Measurements from ENCODE around the gene POM121.
"Not testable (repeated sequence)": the region's sequence is repeated elsewhere in the genome, so short reads cannot be mapped to it uniquely, and the experiment has no call there.

The POM121 gene

DNA sequence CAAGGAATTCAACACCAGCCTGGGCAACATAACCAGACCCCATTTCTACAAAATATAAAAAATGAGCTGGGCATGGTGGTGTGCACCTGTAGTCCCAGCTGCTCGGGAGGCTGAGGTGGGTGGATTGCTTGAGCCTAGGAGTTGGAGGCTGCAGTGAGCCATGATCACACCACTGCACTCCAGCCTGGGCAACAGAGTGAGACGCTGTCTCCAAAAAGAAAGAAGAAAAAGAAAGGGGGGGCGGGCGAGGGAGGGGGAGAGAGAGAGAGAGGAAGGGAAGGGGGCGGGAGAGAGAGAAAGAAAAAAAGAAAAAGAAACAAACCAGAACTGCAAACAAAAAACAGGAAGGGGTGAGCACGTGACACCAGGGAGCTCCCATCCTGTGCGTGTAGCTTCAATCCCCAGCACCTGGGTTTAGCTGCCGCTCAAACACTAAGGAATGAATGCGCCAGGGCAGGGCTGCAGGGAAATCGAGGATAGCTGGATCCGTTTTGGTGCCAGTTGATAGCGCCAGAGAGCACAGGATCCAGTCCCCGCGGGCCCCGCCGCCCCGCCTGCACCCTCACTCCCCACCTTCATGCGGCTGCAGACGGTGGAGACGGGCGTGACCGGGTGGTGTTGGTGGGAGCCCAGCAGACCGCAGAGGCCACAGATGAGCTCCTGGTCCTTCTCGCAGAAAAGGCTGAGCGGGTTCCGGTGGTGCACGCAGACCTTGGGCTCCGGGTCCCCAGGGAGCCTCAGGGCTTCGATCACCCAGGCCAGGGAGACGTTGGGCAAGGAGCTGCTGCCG lies 40.5 kb downstream of the POM121 start:
- H3K4me3 ChIP-seq (ENCODE audit: low read depth in 1 of 2, low read length in 1 of 2); H3K27ac ChIP-seq; H3K36me3 ChIP-seq: not testable (repeated sequence)

DNA sequence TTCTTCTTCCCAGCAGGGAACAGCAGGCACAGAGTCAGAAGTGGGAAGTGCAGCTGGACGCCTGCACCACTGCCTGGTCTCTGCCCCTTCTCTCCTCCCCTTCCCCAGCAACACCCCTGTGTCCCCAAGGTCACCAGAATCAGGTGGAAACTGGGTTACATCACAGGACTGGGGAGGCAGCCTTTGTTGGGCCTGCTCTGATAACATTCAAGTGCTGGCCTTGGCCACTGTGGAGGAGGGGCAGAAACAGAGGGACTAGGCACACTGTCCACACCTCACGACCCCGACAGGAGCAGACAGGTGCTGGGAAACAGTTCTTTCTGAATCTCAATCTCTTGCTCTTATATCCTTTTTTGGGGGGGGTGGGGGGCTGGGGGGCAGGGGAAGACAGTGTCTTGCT lies 42.0 kb downstream of the POM121 start:
- not testable (repeated sequence) for H3K4me3 ChIP-seq (ENCODE audit: low read depth in 1 of 2, low read length in 1 of 2); H3K4me1 ChIP-seq (ENCODE audit: control insufficient read depth in 1 of 2, insufficient read depth in 1 of 2, low read depth in 1 of 2, low read length in 1 of 2); H3K27me3 ChIP-seq; H3K27ac ChIP-seq; H3K9me3 ChIP-seq; H3K36me3 ChIP-seq

More for the DNA sequence above, 40.5 kb downstream of the POM121 start:
- H3K4me1 ChIP-seq (ENCODE audit: control insufficient read depth in 1 of 2, insufficient read depth in 1 of 2, low read depth in 1 of 2, low read length in 1 of 2); H3K27me3 ChIP-seq; H3K9me3 ChIP-seq: not testable (repeated sequence)

DNA sequence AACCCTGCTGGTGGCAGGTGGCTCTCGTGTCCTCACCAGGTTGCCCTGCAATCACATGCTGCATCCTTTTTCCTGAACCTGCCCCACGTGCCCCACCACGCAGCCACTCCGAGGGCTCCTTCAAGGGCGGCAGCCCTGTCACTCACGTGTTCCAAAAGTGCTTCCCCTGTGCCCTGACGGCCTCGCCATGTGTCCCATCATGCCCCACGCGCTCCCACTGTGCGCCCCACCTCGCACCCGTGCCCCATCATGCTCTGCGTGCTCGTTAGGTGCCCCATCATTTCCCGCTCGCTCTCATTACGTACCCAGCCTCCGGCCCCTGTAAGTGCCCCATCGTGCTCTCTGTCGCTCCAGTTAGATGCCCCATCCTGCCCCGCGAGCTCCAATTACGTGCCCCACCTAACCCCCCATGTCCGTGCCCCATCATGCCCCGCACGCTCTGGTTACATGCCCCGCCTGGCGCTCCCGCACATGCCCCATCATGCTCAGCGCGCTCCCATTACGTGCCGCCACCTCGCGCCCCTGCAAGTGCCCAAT lies 44.2 kb downstream of the POM121 start, which contains the start of gene TRIM74:
Gene TRIM74 (minus strand): TSS at position 487 of the 537 bp plus-strand sequence. CDS start 3,309 bp downstream, outside the sequence.
- H3K27me3 ChIP-seq; H3K36me3 ChIP-seq; H3K4me1 ChIP-seq (ENCODE audit: control insufficient read depth in 1 of 2, insufficient read depth in 1 of 2, low read depth in 1 of 2, low read length in 1 of 2); H3K4me3 ChIP-seq (ENCODE audit: low read depth in 1 of 2, low read length in 1 of 2); H3K9me3 ChIP-seq; H3K27ac ChIP-seq: not testable (repeated sequence)

DNA sequence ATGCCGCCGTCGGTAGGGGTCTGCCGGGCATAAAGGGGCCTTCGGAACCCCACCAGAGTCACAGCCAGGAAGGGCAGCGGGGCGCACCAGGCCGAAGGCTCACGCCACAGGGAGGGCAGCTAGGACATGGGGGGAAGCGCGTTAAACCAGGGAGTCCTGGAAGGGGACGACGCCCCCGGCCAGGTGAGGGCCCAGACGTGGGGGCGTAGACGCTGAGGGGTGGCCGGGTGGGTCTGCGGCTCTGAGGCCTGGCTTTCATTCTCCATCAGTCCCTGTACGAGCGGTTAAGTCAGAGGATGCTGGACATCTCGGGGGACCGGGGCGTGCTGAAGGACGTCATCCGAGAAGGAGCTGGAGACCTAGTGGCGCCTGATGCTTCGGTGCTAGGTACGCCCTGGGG lies 44.8 kb downstream of the POM121 start:
- not testable (repeated sequence) for H3K36me3 ChIP-seq; H3K27me3 ChIP-seq; H3K27ac ChIP-seq; H3K4me3 ChIP-seq (ENCODE audit: low read depth in 1 of 2, low read length in 1 of 2); H3K4me1 ChIP-seq (ENCODE audit: control insufficient read depth in 1 of 2, insufficient read depth in 1 of 2, low read depth in 1 of 2, low read length in 1 of 2); H3K9me3 ChIP-seq

DNA sequence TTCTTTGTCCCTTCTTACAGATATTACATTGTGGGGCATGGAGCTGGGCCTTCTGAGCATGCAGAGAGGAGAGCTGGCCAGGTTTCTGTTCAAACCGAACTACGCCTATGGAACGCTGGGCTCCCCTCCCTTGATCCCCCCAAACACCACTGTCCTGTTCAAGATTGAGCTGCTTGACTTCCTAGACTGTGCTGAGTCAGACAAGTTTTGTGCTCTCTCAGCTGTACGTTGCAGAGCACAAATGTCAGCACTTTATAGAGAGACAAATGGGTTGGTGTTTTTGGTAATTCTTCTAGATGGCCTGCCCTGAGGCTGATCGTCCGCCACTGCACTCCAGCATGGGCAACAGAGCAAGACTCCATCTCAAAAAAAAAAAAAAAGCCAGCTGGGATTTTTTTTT lies 46.6 kb downstream of the POM121 start:
- not testable (repeated sequence) for H3K27me3 ChIP-seq; H3K27ac ChIP-seq; H3K9me3 ChIP-seq; H3K4me1 ChIP-seq (ENCODE audit: control insufficient read depth in 1 of 2, insufficient read depth in 1 of 2, low read depth in 1 of 2, low read length in 1 of 2); H3K36me3 ChIP-seq; H3K4me3 ChIP-seq (ENCODE audit: low read depth in 1 of 2, low read length in 1 of 2)

DNA sequence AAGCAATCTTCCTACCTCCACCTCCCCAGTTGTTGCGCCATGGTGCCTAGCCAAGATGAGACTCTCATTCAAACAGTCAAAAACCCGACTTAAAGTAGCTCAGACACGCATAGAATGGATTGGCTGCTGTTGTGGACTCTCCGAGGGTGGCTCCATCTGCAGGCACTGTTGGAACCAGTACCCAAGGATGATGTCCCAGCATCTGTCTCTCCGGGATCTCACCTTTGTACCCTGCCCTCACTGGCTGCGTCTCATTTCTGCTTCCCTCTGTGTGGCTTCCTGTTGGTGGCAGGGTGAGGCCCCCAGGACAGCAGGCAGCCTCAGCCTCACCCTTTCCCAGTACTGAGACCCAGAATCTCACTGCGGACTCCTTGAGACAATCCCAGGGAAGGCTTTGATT lies 49.9 kb downstream of the POM121 start:
- H3K27me3 ChIP-seq; H3K4me1 ChIP-seq (ENCODE audit: control insufficient read depth in 1 of 2, insufficient read depth in 1 of 2, low read depth in 1 of 2, low read length in 1 of 2); H3K27ac ChIP-seq: not testable (repeated sequence)

DNA sequence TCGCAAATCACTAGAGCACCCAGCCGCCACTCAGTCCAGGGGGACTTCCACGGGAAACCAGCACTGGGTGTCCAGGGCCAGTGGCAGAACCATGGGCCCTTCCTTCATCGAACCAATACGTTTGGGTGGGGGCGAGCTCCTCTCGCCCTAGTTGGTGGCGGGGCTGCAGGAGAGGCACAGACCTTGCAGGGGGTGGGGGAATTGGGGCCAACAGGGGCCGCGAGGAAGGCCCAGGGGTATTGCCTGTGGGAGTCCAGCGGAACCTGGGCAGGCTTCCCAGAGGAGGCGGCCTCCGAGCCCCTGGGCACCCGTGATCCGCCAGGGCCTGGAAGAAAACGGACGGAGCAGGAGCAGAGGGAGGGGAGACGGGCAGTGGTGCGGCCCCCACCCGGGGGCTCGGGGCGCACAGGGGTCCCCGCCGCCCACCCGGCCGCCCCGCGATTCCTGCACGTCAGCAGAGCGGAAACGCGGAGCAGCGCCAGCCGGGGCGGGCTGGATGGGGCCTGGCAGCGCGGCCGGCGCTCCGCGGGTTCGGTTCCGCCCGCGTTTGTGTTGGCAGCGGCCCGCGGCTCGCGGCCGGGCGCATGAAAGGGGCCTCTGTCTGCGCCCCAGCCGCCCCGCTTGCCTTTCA lies 50.9 kb downstream of the POM121 start:
- H3K36me3 ChIP-seq; H3K4me3 ChIP-seq (ENCODE audit: low read depth in 1 of 2, low read length in 1 of 2); H3K27me3 ChIP-seq; H3K9me3 ChIP-seq; H3K27ac ChIP-seq; H3K4me1 ChIP-seq (ENCODE audit: control insufficient read depth in 1 of 2, insufficient read depth in 1 of 2, low read depth in 1 of 2, low read length in 1 of 2): not testable (repeated sequence)

More for the DNA sequence above, 49.9 kb downstream of the POM121 start:
- not testable (repeated sequence) for H3K36me3 ChIP-seq; H3K9me3 ChIP-seq; H3K4me3 ChIP-seq (ENCODE audit: low read depth in 1 of 2, low read length in 1 of 2)

DNA sequence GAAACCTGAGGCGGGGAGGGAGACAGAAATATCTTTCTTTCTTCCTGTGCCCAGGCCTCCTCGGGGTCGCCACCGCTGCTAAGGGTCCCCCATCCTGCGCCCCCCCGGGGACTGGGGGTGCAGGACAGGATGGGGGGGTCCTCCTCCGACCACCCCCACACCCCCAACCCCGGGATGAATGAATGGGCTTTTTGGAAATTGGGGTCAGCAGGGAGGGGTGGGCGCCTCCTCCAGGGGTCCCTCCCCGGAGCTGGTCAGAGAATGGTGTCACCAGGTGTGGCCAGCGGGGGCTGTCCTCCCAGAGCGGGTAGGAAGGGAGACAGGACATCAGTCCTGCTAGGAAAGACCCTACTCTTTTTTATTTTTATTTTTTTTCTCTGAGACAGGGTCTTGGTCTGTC lies 51.5 kb downstream of the POM121 start:
- H3K4me3 ChIP-seq (ENCODE audit: low read depth in 1 of 2, low read length in 1 of 2); H3K4me1 ChIP-seq (ENCODE audit: control insufficient read depth in 1 of 2, insufficient read depth in 1 of 2, low read depth in 1 of 2, low read length in 1 of 2); H3K9me3 ChIP-seq; H3K27ac ChIP-seq; H3K36me3 ChIP-seq; H3K27me3 ChIP-seq: not testable (repeated sequence)

DNA sequence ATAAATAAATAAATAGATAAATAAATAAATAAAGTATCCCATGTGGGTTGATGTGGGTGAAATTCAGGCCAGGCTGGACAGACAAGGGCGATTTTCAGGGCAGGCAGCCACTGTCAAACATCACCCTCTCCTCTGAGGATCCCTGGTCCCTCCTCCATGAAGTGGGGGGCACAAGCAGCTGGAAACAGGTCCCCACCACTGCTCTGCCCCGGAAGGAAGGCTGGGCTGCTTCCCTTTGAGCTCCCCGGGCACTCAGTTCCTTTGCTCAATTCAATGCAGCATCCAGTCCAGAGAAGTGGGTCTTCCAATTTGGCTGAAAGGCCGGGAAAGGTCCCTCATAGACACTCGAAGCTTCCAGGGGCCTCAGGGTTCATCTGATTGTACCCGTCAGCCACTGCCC lies 55.5 kb downstream of the POM121 start:
- not testable (repeated sequence) for H3K9me3 ChIP-seq; H3K4me3 ChIP-seq (ENCODE audit: low read depth in 1 of 2, low read length in 1 of 2); H3K27me3 ChIP-seq; H3K36me3 ChIP-seq; H3K4me1 ChIP-seq (ENCODE audit: control insufficient read depth in 1 of 2, insufficient read depth in 1 of 2, low read depth in 1 of 2, low read length in 1 of 2); H3K27ac ChIP-seq

DNA sequence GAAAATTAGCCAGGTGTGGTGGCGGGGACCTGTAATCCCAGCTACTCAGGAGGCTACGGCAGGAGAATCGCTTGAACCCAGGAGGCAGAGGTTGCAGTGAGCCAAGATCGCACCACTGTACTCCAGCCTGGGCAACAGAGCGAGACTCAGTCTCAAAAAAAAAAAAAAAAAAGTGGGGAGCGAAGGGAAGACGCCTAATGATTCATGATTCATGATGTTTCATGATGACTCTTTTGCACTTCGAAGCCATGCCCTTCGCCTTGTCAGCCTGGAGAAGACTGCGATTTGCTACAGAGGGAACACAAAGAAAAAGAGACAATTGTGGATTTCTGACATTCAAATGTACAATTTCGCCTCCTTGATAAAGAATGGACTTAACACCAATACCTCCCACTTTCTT lies 57.2 kb downstream of the POM121 start:
- H3K27ac ChIP-seq; H3K36me3 ChIP-seq; H3K4me1 ChIP-seq (ENCODE audit: control insufficient read depth in 1 of 2, insufficient read depth in 1 of 2, low read depth in 1 of 2, low read length in 1 of 2); H3K4me3 ChIP-seq (ENCODE audit: low read depth in 1 of 2, low read length in 1 of 2); H3K9me3 ChIP-seq; H3K27me3 ChIP-seq: not testable (repeated sequence)

DNA sequence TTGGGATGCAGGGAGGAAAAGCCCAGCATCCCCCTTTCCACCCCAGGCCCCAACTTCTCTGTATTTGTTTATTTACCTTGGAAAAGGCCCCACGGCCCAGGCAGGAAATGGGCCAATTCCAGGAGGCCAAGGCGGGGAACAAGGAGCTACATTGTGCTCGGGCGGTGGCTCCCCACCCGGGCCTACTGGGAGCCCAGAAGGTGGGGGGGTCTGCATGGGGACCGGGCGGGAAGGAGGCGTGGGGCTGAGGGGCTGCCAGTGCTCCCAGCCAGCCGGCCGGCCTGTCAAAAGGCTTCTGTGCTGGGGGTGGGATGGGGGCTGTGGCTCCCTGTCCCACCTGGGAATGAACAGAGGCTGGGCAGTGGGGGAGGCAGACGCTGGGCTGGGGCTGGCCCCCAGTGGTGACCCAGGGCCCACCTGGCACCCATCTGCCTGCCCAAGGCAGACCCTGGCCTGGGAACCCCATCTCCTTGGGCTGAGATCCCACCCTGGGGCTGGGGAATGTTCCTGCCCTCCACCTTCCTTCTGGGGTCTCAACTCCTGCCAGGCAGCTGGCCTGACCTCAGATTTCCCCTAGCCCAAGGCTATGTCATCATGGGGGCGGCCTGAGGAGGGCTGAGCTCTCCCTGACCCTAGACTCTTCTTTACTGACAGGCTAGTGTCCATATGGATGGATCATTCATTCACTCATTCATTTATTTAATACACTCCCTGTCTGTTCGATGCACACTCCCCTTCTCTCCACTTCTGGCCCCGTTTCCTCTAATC lies 65.4 kb downstream of the POM121 start:
- H3K4me3 ChIP-seq (ENCODE audit: low read depth in 1 of 2, low read length in 1 of 2); H3K4me1 ChIP-seq (ENCODE audit: control insufficient read depth in 1 of 2, insufficient read depth in 1 of 2, low read depth in 1 of 2, low read length in 1 of 2); H3K27me3 ChIP-seq; H3K27ac ChIP-seq; H3K36me3 ChIP-seq; H3K9me3 ChIP-seq: not testable (repeated sequence)

DNA sequence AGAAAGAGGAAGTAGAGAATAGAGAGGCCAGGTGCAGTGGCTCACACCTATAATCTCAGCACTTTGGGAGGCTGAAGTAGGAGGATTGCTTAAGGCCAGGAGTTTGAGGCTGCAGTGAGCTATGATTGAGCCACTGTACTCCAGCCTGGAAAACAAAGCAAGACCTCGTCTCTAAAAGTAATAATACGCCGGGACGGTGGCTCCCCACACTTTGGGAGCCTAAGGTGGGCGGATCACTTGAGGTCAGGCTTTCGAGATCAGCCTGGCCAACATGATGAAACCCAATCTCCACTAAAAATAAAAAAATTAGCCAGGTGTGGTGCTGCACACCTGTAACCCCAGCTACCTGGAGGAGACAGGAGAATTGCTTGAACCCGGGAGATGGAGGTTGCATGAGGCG lies 70.6 kb downstream of the POM121 start:
- not testable (repeated sequence) for H3K4me1 ChIP-seq (ENCODE audit: control insufficient read depth in 1 of 2, insufficient read depth in 1 of 2, low read depth in 1 of 2, low read length in 1 of 2); H3K27ac ChIP-seq; H3K9me3 ChIP-seq; H3K4me3 ChIP-seq (ENCODE audit: low read depth in 1 of 2, low read length in 1 of 2); H3K36me3 ChIP-seq; H3K27me3 ChIP-seq

DNA sequence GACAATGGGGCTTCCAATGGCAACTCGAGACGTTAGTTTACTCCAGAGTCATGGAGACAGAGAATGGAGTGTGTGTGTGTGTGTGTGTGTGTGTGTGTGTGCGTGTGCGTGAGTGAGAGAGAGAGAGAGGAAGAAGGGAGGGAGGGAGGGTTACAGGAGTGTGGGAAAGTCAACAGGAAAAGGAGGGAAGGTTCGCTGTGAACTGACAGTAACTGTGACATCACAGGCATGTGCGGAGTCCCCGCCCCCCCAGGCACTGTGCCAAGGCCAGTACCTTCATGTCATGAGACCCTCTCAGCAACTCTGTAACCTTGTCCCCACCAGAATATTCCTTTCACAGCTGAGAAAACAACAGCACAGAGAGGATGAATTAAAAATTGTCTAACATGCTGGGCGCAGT lies 72.6 kb downstream of the POM121 start:
- not testable (repeated sequence) for H3K36me3 ChIP-seq; H3K27me3 ChIP-seq; H3K4me1 ChIP-seq (ENCODE audit: control insufficient read depth in 1 of 2, insufficient read depth in 1 of 2, low read depth in 1 of 2, low read length in 1 of 2); H3K27ac ChIP-seq; H3K9me3 ChIP-seq; H3K4me3 ChIP-seq (ENCODE audit: low read depth in 1 of 2, low read length in 1 of 2)
